Stimulated activated CD4-positive, alpha-beta T cell treated with anti-CD3 and anti-CD28 coated beads, Interleukin-2, amount 100 ng/mL, for 24 hours (primary cell): ENCODE results near the gene TMSB15C.

Source experiments
- DNase-seq, 2 donors: peaks; one replicate each; pipeline ENCODE4 v3.0.0-alpha.2; 2020

TMSB15C gene

GRCh38 chrX:104041003-104041402 is 35.0 kb downstream of the TMSB15C start:
- no peak for DNase-seq

- no peak for DNase-seq
These were observed 36.1 kb downstream of the TMSB15C start, which contains the start of gene H2BW2 for GRCh38 chrX:104039689-104040505. Gene H2BW2, plus strand, starts transcription at chrX:104039956. Its CDS starts 39 bp downstream, at chrX:104039995.
